Epithelial cell of proximal tubule (primary cell): ENCODE data around the gene PLA2G12B. TPM values are rescaled to one million over a fixed set of nuclear protein-coding genes. Genes with fewer than 3 reads are reported as not detected.
"Not testable (repeated sequence)": the region's sequence is repeated elsewhere in the genome, so short reads cannot be mapped to it uniquely, and the experiment has no call there.

Source experiments
- DNase-seq: peaks from one replicate; pipeline ENCODE4 v3.0.0-alpha.2; 2011; ENCODE audit warnings: low read depth
- H3K4me3 ChIP-seq: 2 replicates; pipeline ENCODE4 v1.5.1; 2011; ENCODE audit warnings: low read depth, mild to moderate bottlenecking, low read length
- CTCF ChIP-seq: conservative IDR thresholded peaks from 2 replicates; pipeline ENCODE4 v1.5.1; 2012; ENCODE audit warnings: low read depth, mild to moderate bottlenecking, low read length
- total RNA-seq: library from RNA; depleted of rRNA; stranded (reverse); fragments of >200 nt; gene quantifications from 2 replicates; pipeline ENCODE4 v1.2.3, GENCODE V29; 2015

PLA2G12B gene
- total RNA-seq: not detected in 2 replicates

GRCh38 chr10:72954596-72955554 is at the start of gene PLA2G12B:
Gene PLA2G12B, minus strand, starts transcription at chr10:72954806. Its CDS starts 121 bp downstream, at chr10:72954685.
- TF ChIP-seq CTCF: no peak
- no peak for DNase-seq

GRCh38 chr10:73003822-73004221 is 49.2 kb upstream of the PLA2G12B start:
- no peak overlapping the region for H3K4me3 ChIP-seq

More at GRCh38 chr10:72954596-72955554, at the start of gene PLA2G12B:
- H3K4me3 ChIP-seq: no peak within 1 kb of the TSS

GRCh38 chr10:73000973-73001372 is 46.4 kb upstream of the PLA2G12B start:
- no peak for DNase-seq
- no peak overlapping the region for H3K4me3 ChIP-seq
- no peak for TF ChIP-seq CTCF

More at GRCh38 chr10:73003822-73004221, 49.2 kb upstream of the PLA2G12B start:
- TF ChIP-seq CTCF: no peak
- no peak for DNase-seq

- no peak for TF ChIP-seq CTCF
- no peak overlapping the region for H3K4me3 ChIP-seq
- DNase-seq: no peak
Measured at GRCh38 chr10:72997099-72997498, 42.5 kb upstream of the PLA2G12B start.

- H3K4me3 ChIP-seq, DNase-seq: not testable (repeated sequence)
Measured at GRCh38 chr10:72995459-72995858, 40.9 kb upstream of the PLA2G12B start.

- not testable (repeated sequence) for DNase-seq, H3K4me3 ChIP-seq
Measured at GRCh38 chr10:72989771-72990170, 35.2 kb upstream of the PLA2G12B start.

- not testable (repeated sequence) for H3K4me3 ChIP-seq, DNase-seq
Measured at GRCh38 chr10:72984618-72985017, 30.0 kb upstream of the PLA2G12B start.

GRCh38 chr10:72981882-72982529 is 27.4 kb upstream of the PLA2G12B start:
- DNase-seq: no peak
- TF ChIP-seq CTCF: no peak

More at GRCh38 chr10:72981882-72982529, 27.4 kb upstream of the PLA2G12B start:
- no peak overlapping the region for H3K4me3 ChIP-seq
